Epithelial cell of esophagus (primary cell): ENCODE data around the gene EPHB2.

Experiments
- DNase-seq: peaks from one replicate; pipeline ENCODE4 v3.0.0; 2010; ENCODE audit warnings: low read depth
- H3K4me3 ChIP-seq: 2 replicates; pipeline ENCODE4 v1.5.1; 2011; ENCODE audit warnings: mild to moderate bottlenecking, low read length, control low read depth
- TF ChIP-seq, protein P1 (sequence below): IDR thresholded peaks from 2 replicates; pipeline ENCODE4 v1.5.1; 2011; ENCODE audit warnings: low read depth, mild to moderate bottlenecking, low read length, control low read depth, inconsistent platforms; ENCODE audit not compliant: insufficient read depth; ENCODE audit errors: missing control alignments

Gene EPHB2

DNA sequence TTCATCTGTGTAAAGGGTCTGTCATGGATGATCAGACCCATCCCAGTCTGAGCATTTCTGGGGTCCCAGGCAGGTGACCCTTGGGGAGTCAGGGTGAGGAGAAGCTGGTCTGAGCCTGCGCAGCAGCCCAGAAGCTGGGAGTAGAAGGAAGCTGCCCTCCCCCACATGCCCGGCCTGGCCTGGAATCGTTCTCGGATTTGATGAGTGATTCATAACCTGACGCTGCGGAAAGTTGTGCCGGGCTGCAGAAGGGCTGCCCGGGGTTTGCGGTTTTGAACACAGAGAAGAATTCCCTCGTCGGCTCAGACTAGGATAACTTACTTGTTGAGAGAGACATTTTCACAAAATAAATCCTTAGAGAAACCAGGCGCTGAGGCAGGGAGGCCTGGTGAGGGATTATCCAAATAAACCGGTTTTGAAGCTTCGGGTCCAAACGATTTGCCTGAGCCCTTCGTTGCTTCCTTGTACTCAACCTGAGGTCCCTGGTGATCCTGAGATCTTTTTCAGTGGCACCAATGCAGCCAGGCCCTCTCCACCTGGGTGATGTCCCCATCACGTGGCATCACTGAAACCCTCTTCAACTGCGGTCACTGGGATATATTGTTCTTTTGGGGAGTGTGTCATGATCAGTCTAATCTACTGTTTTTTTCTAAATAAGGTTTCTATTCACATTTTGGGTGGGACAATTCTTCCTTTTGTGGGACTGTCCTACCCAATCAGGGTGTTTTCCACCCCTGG lies 29.2 kb downstream of the EPHB2 start:
- no peak overlapping the region for H3K4me3 ChIP-seq
- DNase-seq: peak; percentile 72
- TF ChIP-seq, protein P1, sequence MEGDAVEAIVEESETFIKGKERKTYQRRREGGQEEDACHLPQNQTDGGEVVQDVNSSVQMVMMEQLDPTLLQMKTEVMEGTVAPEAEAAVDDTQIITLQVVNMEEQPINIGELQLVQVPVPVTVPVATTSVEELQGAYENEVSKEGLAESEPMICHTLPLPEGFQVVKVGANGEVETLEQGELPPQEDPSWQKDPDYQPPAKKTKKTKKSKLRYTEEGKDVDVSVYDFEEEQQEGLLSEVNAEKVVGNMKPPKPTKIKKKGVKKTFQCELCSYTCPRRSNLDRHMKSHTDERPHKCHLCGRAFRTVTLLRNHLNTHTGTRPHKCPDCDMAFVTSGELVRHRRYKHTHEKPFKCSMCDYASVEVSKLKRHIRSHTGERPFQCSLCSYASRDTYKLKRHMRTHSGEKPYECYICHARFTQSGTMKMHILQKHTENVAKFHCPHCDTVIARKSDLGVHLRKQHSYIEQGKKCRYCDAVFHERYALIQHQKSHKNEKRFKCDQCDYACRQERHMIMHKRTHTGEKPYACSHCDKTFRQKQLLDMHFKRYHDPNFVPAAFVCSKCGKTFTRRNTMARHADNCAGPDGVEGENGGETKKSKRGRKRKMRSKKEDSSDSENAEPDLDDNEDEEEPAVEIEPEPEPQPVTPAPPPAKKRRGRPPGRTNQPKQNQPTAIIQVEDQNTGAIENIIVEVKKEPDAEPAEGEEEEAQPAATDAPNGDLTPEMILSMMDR: no peak

DNA sequence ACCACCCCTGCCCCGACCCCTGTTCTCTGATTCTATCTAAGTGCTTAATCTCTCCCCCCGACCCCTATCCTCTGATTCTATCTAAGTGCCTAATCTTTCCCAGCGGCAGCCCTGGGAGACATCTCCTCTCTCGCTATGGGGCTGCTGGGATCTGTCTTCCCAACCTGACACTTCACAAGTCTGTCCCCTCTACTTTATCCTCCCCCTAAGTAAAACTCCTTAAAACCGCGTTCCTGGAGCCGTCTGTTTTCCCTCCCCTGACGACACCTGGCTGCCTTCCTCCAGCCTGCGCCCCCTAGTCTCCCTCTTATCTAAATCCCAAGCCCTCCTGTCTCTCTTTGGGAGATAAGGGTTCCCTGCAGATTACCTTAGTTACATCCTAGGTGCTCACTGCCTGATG lies 30.5 kb downstream of the EPHB2 start:
- TF ChIP-seq, protein P1: no peak
- no peak for DNase-seq
- H3K4me3 ChIP-seq: no peak overlapping the region

DNA sequence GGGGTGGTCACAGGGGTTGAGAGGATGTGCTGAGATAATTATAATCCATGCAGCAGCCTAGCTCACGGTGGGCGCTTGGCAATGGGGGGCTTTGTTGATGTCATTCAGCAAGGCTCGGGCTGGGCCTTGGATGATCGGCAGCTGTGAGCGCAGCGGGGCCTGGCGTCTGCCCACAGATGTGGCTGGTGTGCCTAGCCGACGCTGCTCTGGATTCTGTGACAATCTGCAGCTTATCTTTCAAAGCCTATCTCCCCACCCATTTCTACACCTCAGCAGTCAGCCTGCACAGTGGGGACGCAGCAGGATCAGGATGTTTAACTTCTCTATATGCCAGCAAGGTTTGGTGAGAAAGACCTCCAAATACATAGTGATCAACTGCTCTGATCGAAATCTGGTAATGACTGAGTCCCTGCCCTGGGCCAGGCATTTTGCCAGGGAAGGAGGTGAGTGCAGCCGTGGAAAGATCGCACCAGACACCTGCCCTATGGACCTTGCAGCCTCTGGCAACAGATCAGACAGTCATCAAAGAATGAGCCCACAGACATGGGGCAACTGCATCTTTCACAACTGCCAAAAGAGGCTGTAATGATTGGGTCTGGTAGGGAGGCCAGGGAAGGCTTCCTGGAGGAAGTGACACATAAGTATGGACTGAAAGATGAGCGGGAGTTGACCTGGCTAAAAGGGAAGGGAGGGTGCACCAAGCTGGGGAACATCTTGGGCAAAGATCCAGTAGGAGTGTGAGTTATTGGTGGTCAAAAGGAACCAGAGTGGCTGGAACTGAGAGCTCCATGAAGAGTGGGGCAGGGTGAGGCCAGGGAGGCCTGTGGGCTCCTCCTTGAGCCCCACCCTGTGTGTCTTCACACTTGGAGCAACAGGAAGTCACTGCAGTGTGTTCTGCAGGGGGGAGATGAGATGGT lies 35.3 kb downstream of the EPHB2 start:
- TF ChIP-seq, protein P1: no peak
- no peak overlapping the region for H3K4me3 ChIP-seq
- DNase-seq: peak; percentile 76

DNA sequence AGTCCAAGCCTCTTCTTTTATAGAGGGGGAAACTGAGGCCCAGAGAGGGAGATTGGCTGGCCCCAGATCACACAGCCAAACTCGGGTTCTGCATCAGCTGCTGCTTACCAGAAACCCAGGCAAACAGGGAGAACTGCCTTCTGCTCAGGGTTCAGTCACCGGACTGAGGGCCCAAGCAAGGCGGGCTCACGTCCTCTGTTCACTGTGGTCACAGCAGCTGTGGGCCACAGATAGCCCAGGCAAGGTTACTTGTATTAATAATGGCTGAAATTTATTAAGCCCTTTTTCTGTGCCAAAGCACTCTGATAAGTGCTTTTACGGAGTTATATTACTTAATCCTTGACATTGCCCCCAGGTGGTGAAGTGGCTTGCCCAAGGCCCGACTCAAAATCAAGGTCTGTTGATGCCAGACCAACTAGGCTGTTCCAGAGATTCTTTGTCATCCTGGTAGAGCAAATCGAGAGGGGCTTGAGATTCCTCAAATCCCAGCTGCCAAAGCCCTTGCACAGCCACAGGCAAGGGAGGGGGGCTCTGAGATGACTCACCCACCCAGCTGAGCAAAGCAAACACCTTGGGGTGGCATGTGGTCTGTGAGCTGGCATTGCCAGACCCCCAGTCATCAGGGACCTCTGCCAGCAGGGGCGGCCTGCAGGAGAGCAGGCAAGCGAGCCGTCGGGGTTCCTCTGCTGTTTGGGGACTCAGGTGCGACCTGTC lies 36.5 kb downstream of the EPHB2 start:
- no peak overlapping the region for H3K4me3 ChIP-seq
- peak; percentile 82 for DNase-seq
- TF ChIP-seq, protein P1: no peak

DNA sequence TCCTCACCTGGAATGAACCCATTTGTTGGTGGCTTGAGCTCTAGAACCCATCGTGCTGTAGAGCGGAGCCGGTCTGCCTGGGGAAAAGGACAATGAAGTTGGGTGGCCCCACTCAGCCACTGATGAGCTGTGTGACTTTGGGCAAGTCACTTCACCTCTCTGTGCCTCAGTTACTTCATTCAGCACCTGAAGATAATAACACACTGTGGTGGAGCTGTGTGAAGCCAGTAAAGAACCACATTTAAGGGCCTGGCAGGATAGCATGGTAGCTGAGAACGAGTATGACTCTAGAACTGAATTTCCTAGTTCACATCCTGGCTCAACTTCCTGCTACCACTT lies 37.1 kb downstream of the EPHB2 start:
- no peak for DNase-seq
- TF ChIP-seq, protein P1: no peak
- no peak overlapping the region for H3K4me3 ChIP-seq

DNA sequence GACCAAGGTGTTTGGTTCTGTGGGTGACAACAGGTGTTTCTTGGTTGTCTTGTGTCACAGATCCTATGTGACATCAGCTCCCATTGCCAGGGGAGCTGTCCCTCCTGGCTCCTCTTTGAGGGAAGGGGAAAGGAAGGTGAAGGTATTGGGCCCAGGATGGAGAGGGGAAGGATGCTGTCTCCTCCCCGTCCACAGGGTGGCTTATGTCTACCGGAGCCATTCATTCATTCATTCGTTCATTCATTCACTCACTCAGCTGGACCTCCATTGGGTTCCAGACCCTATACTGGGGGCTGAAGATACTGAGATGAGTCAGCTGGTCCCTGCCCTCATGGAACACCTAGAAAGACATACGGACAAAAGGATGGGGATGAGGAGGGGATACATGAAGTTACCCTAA lies 38.9 kb downstream of the EPHB2 start:
- H3K4me3 ChIP-seq: no peak overlapping the region
- TF ChIP-seq, protein P1: no peak
- DNase-seq: no peak
